ENCODE results near the gene FAM43B.

FAM43B gene

GRCh38 chr1:20552728-20553445, 514 bp downstream of the FAM43B start:
- no peak for DNase-seq (ENCODE audit: low read depth)

- DNase-seq (ENCODE audit: low read depth), result no peak
These were observed 2.8 kb downstream of the FAM43B start for GRCh38 chr1:20555025-20555757.

GRCh38 chr1:20555758-20556120, 3.4 kb downstream of the FAM43B start:
- DNase-seq (ENCODE audit: low read depth), result no peak

GRCh38 chr1:20558191-20558590, 5.8 kb downstream of the FAM43B start:
- no peak for DNase-seq (ENCODE audit: low read depth)

GRCh38 chr1:20560966-20561365, 8.6 kb downstream of the FAM43B start:
- no peak for DNase-seq (ENCODE audit: low read depth)

- no peak for DNase-seq (ENCODE audit: low read depth)
These were observed 12.9 kb downstream of the FAM43B start for GRCh38 chr1:20565234-20565633.

- DNase-seq (ENCODE audit: low read depth), result no peak
These were observed 17.2 kb downstream of the FAM43B start for GRCh38 chr1:20569523-20570098.

- no peak for DNase-seq (ENCODE audit: low read depth)
These were observed 19.1 kb downstream of the FAM43B start for GRCh38 chr1:20571427-20571826.

GRCh38 chr1:20573987-20574386, 21.6 kb downstream of the FAM43B start:
- DNase-seq (ENCODE audit: low read depth), result no peak

- DNase-seq (ENCODE audit: low read depth), result peak; percentile 7
These were observed 22.5 kb downstream of the FAM43B start for GRCh38 chr1:20574686-20575540.

- no peak for DNase-seq (ENCODE audit: low read depth)
These were observed 23.4 kb downstream of the FAM43B start for GRCh38 chr1:20575541-20576336.

GRCh38 chr1:20578062-20578461, 25.7 kb downstream of the FAM43B start:
- no peak for DNase-seq (ENCODE audit: low read depth)

GRCh38 chr1:20578721-20579395, 26.5 kb downstream of the FAM43B start:
- DNase-seq (ENCODE audit: low read depth), result no peak

- no peak for DNase-seq (ENCODE audit: low read depth)
These were observed 32.5 kb downstream of the FAM43B start for GRCh38 chr1:20584890-20585289.

GRCh38 chr1:20586953-20587660, 34.7 kb downstream of the FAM43B start:
- DNase-seq (ENCODE audit: low read depth), result no peak

- no peak for DNase-seq (ENCODE audit: low read depth)
These were observed 35.3 kb downstream of the FAM43B start for GRCh38 chr1:20587661-20588053.

GRCh38 chr1:20588634-20589225, 36.4 kb downstream of the FAM43B start, which contains the start of gene CDA:
Gene CDA, plus strand, starts transcription at chr1:20589097. Its CDS starts 33 bp downstream, at chr1:20589130.
- DNase-seq (ENCODE audit: low read depth), result no peak

- no peak for DNase-seq (ENCODE audit: low read depth)
These were observed 37.2 kb downstream of the FAM43B start for GRCh38 chr1:20589331-20590278.

Data from T-helper 22 cell (primary cell).